GM18505 (cell line): ENCODE results near the gene TSHR.
A peak's percentile ranks its signal among the peaks of the same experiment; 100 is the strongest.

Experiments used
- ATAC-seq: cut with Tn5 transposase; IDR thresholded peaks from one replicate; pipeline ENCODE4 v1.9.1; 2021; ENCODE audit not compliant: unreplicated experiment
- POLR2A ChIP-seq: IDR thresholded peaks from 4 replicates; pipeline ENCODE4 v1.6.1; 2011; ENCODE audit warnings: borderline replicate concordance; ENCODE audit not compliant: insufficient read depth, insufficient read length; ENCODE audit errors: extremely low read depth

The TSHR gene

GRCh38 chr14:81127785-81128184, 172.4 kb downstream of the TSHR start:
- TF ChIP-seq POLR2A, result no peak
- ATAC-seq, result no peak

- ATAC-seq, result no peak
- no peak for TF ChIP-seq POLR2A
Measured at GRCh38 chr14:81129242-81129641, 173.8 kb downstream of the TSHR start.

DNA sequence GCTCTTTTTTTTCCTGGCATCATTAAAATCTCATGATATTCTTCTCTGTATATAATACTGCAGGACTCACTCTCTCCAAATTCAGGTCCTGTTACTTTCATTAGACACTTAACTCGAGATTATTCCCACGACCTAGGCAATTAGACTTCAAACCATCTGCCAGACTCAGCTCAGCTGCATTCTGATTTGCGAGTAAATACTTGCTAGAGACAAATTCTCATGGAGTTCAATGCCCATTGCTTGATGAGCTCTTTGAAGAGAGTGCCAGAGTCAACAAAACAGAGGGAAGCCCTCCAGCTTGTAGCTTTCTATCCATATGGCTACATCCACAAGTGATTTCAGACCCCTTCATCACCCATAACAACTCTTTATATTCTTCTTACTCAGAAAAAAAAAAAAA, 177.0 kb downstream of the TSHR start:
- no peak for TF ChIP-seq POLR2A
- ATAC-seq, result no peak

DNA sequence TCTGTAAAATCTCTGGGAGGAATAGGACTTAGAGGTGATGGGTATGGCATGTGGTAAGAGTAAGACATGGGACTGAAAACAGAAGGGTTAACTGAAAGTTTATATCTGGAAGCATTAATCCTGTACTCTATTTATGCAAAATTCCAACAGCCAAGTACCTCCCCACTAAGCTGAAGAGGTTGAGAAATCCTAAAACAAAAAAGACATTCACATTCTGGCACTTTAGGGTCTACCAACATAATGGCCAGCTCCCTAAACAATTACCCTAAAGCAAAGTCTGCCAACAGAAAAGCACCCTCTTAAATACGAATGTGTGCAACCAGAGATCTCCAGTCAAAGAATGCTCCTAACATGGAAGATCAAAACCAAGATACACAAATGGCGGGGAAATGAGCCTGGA, 178.0 kb downstream of the TSHR start:
- no peak for TF ChIP-seq POLR2A
- ATAC-seq, result no peak

GRCh38 chr14:81137316-81137715, 181.9 kb downstream of the TSHR start:
- TF ChIP-seq POLR2A, result no peak

DNA sequence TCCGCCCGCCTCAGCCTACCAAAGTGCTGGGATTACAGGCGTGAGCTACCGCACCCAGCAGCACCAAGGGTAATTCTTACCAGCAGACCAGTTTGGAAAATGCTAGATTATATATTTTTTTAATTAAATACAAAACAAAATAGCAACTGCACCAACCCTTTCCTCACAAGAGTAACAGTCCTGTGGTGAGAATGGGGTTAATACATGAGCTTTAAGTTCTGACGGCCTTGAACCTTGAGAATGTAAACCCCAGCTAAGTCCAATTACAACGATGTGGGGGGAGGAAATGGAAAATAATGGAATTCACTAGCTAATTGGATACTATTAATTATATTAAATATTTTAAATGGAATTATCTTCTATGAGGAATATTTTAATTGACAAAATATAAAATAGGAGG, 183.0 kb downstream of the TSHR start:
- TF ChIP-seq POLR2A, result no peak
- ATAC-seq, result no peak

More at GRCh38 chr14:81137316-81137715, 181.9 kb downstream of the TSHR start:
- no peak for ATAC-seq

GRCh38 chr14:81141426-81141825, 186.0 kb downstream of the TSHR start:
- no peak for ATAC-seq

DNA sequence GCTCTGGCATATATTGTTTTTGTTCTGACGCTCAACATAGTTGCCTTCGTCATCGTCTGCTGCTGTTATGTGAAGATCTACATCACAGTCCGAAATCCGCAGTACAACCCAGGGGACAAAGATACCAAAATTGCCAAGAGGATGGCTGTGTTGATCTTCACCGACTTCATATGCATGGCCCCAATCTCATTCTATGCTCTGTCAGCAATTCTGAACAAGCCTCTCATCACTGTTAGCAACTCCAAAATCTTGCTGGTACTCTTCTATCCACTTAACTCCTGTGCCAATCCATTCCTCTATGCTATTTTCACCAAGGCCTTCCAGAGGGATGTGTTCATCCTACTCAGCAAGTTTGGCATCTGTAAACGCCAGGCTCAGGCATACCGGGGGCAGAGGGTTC, 188.4 kb downstream of the TSHR start:
- no peak for ATAC-seq
- no peak for TF ChIP-seq POLR2A

More at GRCh38 chr14:81141426-81141825, 186.0 kb downstream of the TSHR start:
- no peak for TF ChIP-seq POLR2A

DNA sequence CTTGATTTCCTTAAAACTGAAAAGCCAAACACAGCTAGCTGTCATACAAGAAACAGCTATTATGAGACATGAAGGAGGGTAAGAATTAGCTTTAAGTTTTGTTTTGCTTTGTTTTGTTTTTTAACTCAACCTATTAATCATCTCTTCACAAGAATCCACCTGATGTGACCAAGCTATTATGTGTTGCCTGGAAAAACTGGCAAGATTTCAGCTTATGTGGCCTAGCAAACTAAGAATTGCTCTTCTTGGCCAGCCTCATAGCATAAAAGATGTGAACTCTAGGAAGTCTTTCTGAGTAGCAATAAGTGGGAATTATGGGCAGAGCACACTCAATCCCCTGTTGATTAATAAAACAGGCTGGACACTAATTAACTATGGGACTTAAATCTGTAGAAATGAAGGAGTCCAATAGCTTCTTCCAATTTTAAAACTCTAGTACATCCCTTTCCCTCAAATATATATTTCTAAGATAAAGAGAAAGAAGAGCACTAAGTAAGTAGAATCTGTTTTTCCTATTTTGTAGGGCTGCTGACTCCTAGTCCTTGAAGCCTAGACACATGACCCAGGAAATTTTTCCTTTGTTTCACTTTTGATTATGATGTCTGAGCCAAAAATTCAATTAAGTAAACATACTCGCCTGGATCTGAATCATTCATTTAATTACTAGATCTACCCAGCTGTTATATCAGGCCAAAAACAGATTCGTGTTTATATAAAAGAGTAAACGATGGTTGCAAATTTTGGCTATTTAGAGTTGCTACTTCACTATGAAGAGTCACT, 189.6 kb downstream of the TSHR start:
- TF ChIP-seq POLR2A, result no peak
- ATAC-seq, result no peak

DNA sequence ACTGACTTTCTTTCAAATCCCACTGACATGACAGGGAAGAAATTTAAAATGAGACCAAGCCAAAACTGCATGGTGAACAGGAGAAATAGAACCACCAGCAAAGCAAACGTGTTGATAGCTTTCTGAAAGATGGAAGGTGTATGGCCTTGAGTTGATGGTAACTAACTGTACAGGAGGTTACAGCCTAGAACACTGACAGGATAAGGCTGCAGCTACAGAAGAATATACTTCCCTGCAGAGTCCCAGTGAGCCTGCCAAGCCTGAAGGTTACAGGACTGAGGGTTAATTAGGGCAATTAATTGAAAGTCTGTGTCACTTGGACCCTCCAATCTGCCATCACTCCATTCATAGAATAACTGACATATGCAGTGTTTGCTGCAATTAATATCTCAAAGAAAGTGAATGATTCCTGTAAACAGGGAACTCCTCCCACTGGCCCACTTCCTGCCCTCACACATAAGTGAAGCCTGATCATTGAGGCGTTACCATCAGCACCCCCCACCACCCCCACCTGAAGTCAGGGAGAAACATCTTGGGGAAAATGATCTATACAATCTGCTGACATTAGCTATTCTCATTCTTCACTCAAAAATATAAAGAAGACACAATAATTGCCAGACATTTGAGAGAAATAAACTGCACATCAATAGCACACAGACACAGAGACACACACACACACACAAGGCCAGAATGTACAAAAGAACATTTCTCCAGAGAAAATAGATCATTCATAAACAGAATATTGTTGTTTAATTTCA, 191.9 kb downstream of the TSHR start:
- no peak for TF ChIP-seq POLR2A
- ATAC-seq, result peak; percentile 79

DNA sequence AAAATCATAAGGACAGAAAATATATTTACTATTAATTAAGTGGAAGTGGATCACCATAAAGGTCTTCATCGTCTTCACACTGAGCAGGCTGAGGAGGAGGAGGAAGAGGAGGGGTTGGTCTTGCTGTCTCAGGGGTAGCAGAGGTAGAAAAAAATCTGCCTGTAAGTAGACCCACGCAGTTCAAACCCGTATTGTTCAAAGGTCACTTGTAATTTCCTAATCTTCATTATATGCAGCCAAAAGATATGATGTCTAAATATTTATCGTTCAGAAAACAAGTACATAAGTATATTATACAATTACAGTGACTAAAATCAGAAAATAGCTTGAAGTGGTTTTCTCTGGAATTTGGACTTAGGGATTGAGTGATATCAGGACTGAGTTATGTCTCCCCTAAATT, 193.2 kb downstream of the TSHR start:
- TF ChIP-seq POLR2A, result no peak

GRCh38 chr14:81153187-81153586, 197.8 kb downstream of the TSHR start:
- ATAC-seq, result no peak
- no peak for TF ChIP-seq POLR2A

More for the DNA sequence above, 193.2 kb downstream of the TSHR start:
- no peak for ATAC-seq

- no peak for TF ChIP-seq POLR2A
- no peak for ATAC-seq
Measured at GRCh38 chr14:81157431-81157830, 202.0 kb downstream of the TSHR start.

DNA sequence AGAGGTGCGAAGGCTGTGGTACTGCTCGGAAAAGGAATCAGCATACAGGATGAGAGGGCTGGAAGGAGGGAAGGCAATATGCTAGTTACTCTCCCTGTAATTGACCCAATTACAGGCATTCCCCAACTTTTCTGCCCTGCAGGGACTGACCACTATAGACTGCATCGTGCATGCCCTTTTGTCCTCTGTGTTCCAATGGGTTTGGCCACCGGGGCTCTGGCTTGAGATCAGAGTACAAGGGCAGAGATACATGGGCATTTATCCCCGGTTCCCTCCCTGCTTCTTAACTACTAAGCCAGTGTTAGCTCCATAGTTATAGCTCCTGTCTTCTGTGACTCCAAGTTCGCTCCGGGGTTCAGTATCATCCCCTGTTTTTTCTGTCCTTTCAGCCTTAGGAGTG, 205.7 kb downstream of the TSHR start:
- ATAC-seq, result no peak
- TF ChIP-seq POLR2A, result no peak
